Panc1 (cell line): ENCODE results near the gene AGTR1.

Source experiments
- CTCF ChIP-seq: fragments of 450-650 bp; IDR thresholded peaks from 2 replicates; pipeline ENCODE4 v1.5.1; 2017; ENCODE audit warnings: mild to moderate bottlenecking
- POLR2AphosphoS5 ChIP-seq: IDR thresholded peaks from 2 replicates; pipeline ENCODE4 v1.6.1; 2012; ENCODE audit warnings: mild to moderate bottlenecking, low read depth, low read length, moderate library complexity
- REST ChIP-seq, 2 experiments: IDR thresholded peaks; 2 replicates each; pipeline ENCODE4 v1.6.1; 2011 to 2012; ENCODE audit warnings: low read depth in 2 of 2, control low read depth in 1 of 2, low read length in 1 of 2, mild to moderate bottlenecking in 1 of 2, moderate library complexity in 1 of 2; ENCODE audit not compliant: insufficient read depth in 1 of 2
- TCF7L2 ChIP-seq: IDR thresholded peaks from 2 replicates; pipeline ENCODE4 v1.6.1; 2011; ENCODE audit warnings: mild to moderate bottlenecking, low read depth, low read length, inconsistent platforms

GRCh38 chr3:148791920-148792319 is 94.2 kb downstream of the AGTR1 start:
- TF ChIP-seq REST (IDR thresholded peaks at IDR 0.05; ENCODE audit: insufficient read depth in 1 of 2, low read depth in 2 of 2, low read length in 1 of 2) (no peak), CTCF (no peak), TCF7L2 (no peak), POLR2AphosphoS5 (no peak)
